ENCODE data around the gene TXNRD2. TPM values are rescaled to one million over a fixed set of nuclear protein-coding genes. Genes with fewer than 3 reads are reported as not detected.
"Not testable (repeated sequence)": the region's sequence is repeated elsewhere in the genome, so short reads cannot be mapped to it uniquely, and the experiment has no call there.

The TXNRD2 gene
- total RNA-seq, 1 donor from 2014 or later = 22.9 TPM

GRCh38 chr22:19840955-19841640 lies 100.5 kb downstream of the TXNRD2 start:
- no peaks in the 10 kb centered on the region for H3K27me3 Mint-ChIP-seq (ENCODE audit: low read depth)
- no peak for TF ChIP-seq CTCF (IDR thresholded peaks at IDR 0.05; ENCODE audit: unreplicated experiment)
- no peak for DNase-seq (ENCODE audit: low spot score in 2 of 2, unreplicated experiment in 2 of 2)
- no peak overlapping the region for H3K27ac Mint-ChIP-seq
- H3K36me3 Mint-ChIP-seq = no peaks in the 10 kb centered on the region
- H3K9me3 Mint-ChIP-seq = no peaks in the 10 kb centered on the region
- no peak overlapping the region for H3K4me3 Mint-ChIP-seq
- peaks cover 45% of the 10 kb centered on the region for H3K4me1 Mint-ChIP-seq

- no peaks in the 10 kb centered on the region for H3K36me3 Mint-ChIP-seq
- no peaks in the 10 kb centered on the region for H3K27me3 Mint-ChIP-seq (ENCODE audit: low read depth)
- peaks cover 36% of the 10 kb centered on the region for H3K4me1 Mint-ChIP-seq
- TF ChIP-seq CTCF (IDR thresholded peaks at IDR 0.05; ENCODE audit: unreplicated experiment) = no peak
- H3K4me3 Mint-ChIP-seq = no peak overlapping the region
- DNase-seq (ENCODE audit: low spot score in 2 of 2, unreplicated experiment in 2 of 2) = no peak
- no peaks in the 10 kb centered on the region for H3K9me3 Mint-ChIP-seq
- no peak overlapping the region for H3K27ac Mint-ChIP-seq
Observed at GRCh38 chr22:19840059-19840458, 101.6 kb downstream of the TXNRD2 start.

- Mint-ChIP-seq H3K4me1 (peaks cover 19% of the 10 kb centered on the region), H3K27ac (no peak overlapping the region), H3K4me3 (no peak overlapping the region), H3K27me3 (ENCODE audit: low read depth) (no peaks in the 10 kb centered on the region), H3K36me3 (no peaks in the 10 kb centered on the region), H3K9me3 (no peaks in the 10 kb centered on the region)
- TF ChIP-seq CTCF (IDR thresholded peaks at IDR 0.05; ENCODE audit: unreplicated experiment) = no peak
- DNase-seq (ENCODE audit: low spot score in 2 of 2, unreplicated experiment in 2 of 2) = no peak
Observed at GRCh38 chr22:19837915-19838314, 103.7 kb downstream of the TXNRD2 start.

GRCh38 chr22:19836512-19836911 lies 105.1 kb downstream of the TXNRD2 start:
- no peak overlapping the region for H3K27ac Mint-ChIP-seq

GRCh38 chr22:19834599-19834998 lies 107.0 kb downstream of the TXNRD2 start:
- H3K27ac Mint-ChIP-seq = no peak overlapping the region
- H3K36me3 Mint-ChIP-seq = peaks cover 2% of the 10 kb centered on the region
- DNase-seq (ENCODE audit: low spot score in 2 of 2, unreplicated experiment in 2 of 2) = no peak
- no peaks in the 10 kb centered on the region for H3K27me3 Mint-ChIP-seq (ENCODE audit: low read depth)
- no peaks in the 10 kb centered on the region for H3K4me1 Mint-ChIP-seq
- no peak overlapping the region for H3K4me3 Mint-ChIP-seq
- TF ChIP-seq CTCF (IDR thresholded peaks at IDR 0.05; ENCODE audit: unreplicated experiment) = no peak
- H3K9me3 Mint-ChIP-seq = no peaks in the 10 kb centered on the region

More at GRCh38 chr22:19836512-19836911, 105.1 kb downstream of the TXNRD2 start:
- H3K4me1 Mint-ChIP-seq = peaks cover 5% of the 10 kb centered on the region
- H3K9me3 Mint-ChIP-seq = no peaks in the 10 kb centered on the region
- TF ChIP-seq CTCF (IDR thresholded peaks at IDR 0.05; ENCODE audit: unreplicated experiment) = no peak
- H3K4me3 Mint-ChIP-seq = no peak overlapping the region
- H3K27me3 Mint-ChIP-seq (ENCODE audit: low read depth) = no peaks in the 10 kb centered on the region
- no peak for DNase-seq (ENCODE audit: low spot score in 2 of 2, unreplicated experiment in 2 of 2)
- H3K36me3 Mint-ChIP-seq = no peaks in the 10 kb centered on the region

- H3K4me3 Mint-ChIP-seq; H3K27me3 Mint-ChIP-seq (ENCODE audit: low read depth); H3K9me3 Mint-ChIP-seq; H3K36me3 Mint-ChIP-seq; DNase-seq (ENCODE audit: low spot score in 2 of 2, unreplicated experiment in 2 of 2); H3K27ac Mint-ChIP-seq; H3K4me1 Mint-ChIP-seq: not testable (repeated sequence)
Observed at GRCh38 chr22:19833327-19833726, 108.3 kb downstream of the TXNRD2 start.
